Left colon (tissue), 2 donors: Measurements from ENCODE around the gene SSC4D. TPM values are rescaled to one million over a fixed set of nuclear protein-coding genes. Genes with fewer than 3 reads are reported as not detected.

Experiments
- ATAC-seq: fragments of 200-7000 bp; cut with Tn5 transposase; one replicate; pipeline ENCODE4 v1.9.1; 2020; ENCODE audit warnings: mild to moderate bottlenecking, moderate library complexity
- DNase-seq, 2 donors: peaks; one replicate each; pipeline ENCODE4 v3.0.0-alpha.2; 2020
- intact Hi-C, 2 donors: fragments of 100-400 bp; cut with DNase I in 1 of 2; cut with micrococcal nuclease in 1 of 2; formaldehyde crosslinking; loops; one replicate each; pipeline versions ENCODE4 v1.11.2 to v1.14.0; 2022; cut with DNase I, micrococcal nuclease
- total RNA-seq, 2 donors: library from RNA; stranded (reverse); fragmentation: NEBNext Ultra II Directional; extraction: Animal tissue kit (Norgen Biotek cat#: 25700); gene quantifications; one replicate each; pipeline ENCODE4 v1.2.1, GENCODE V29; 2021
- donor health status: DM: no; HTN: no; CAD: no.
- donor health status: DM: yes; HTN: yes; CAD: no.

The SSC4D gene
- total RNA-seq, 2 donors from 2014 or later = 0.15 to 0.50 TPM

- DNase-seq = peak; percentile 95 to 98
- ATAC-seq = peak; percentile 90
- intact Hi-C loops = no loop called here
These were observed 50.2 kb downstream of the SSC4D start for GRCh38 chr7:76359111-76359977.

- ATAC-seq = peak; percentile 87
- intact Hi-C loops = no loop called here
- DNase-seq = peak; percentile 82 to 94
These were observed 50.9 kb downstream of the SSC4D start, which contains the start of gene YWHAG for GRCh38 chr7:76358481-76359110. TSS of gene YWHAG (minus strand) at chr7:76358991. CDS start at chr7:76358808, 183 bp downstream.

GRCh38 chr7:76358011-76358480 is 51.5 kb downstream of the SSC4D start:
- DNase-seq (peak; percentile 72 to 81), ATAC-seq (peak; percentile 32)
- intact Hi-C loops = no loop called here

DNA sequence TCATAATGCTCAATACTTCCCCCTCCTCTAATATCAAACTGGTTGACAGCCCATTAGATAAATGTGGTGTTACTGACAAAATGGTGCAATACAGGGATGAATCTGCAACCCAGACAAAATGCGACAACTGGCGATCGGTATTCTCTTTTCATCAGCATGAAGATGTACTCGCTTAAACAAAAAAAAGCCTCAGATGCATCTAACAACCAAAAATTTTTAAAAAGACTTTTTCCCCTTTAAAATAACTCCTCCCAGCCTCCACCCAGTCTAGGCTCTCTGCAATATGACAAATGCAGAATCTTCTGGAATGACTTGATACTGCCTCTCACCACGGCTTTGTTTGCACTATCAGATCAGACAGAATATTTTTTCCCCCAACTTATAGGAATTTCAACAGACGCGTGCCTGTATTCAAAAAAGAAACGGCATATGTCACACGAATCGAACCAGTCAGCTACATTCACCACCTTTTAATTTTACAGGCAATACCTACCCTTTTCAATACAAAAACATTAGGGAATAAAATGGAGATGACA is 52.0 kb downstream of the SSC4D start:
- no peak for ATAC-seq
- DNase-seq = no peak
- intact Hi-C loops = no loop called here

DNA sequence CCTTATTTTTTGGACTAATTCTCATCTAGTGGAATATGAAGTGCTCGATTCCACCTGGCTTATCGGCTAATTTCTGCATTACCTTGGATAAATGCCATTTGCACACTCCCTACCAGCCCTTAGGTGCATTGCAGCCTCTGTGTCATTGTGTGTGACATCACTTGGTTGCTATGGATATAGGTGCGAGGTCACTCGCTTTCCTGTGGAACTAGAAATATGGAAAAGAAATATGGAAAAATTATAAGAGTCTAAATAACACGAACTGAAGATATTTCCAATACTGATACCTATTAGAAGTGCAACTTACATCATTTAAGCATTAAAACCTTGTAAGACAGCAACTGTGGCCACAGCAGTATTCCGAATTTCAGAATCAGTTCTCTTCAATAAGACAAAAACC is 52.7 kb downstream of the SSC4D start:
- ATAC-seq = no peak

DNA sequence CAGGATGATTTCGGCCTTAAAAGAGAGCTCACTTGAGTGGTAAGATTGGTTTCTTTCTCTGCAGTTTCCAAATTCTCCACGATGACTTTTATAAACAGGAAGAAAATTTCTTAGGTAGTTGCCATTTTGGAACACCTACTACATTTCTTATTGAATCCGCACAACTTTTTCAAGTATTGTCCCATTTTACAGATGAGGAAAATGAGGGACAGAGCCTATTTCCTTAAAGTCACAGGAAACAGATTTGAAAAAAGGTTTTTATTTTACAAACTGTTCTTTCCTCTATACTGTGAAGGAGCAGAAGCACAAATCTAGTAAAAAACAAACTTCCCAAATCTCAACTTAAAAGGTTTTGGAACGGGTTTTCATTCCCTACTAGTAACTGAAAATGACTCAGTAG is 53.4 kb downstream of the SSC4D start:
- no peak for ATAC-seq
- DNase-seq = no peak
- intact Hi-C loops = no loop called here

More for the DNA sequence above, 52.7 kb downstream of the SSC4D start:
- intact Hi-C loops = no loop called here
- DNase-seq = no peak

DNA sequence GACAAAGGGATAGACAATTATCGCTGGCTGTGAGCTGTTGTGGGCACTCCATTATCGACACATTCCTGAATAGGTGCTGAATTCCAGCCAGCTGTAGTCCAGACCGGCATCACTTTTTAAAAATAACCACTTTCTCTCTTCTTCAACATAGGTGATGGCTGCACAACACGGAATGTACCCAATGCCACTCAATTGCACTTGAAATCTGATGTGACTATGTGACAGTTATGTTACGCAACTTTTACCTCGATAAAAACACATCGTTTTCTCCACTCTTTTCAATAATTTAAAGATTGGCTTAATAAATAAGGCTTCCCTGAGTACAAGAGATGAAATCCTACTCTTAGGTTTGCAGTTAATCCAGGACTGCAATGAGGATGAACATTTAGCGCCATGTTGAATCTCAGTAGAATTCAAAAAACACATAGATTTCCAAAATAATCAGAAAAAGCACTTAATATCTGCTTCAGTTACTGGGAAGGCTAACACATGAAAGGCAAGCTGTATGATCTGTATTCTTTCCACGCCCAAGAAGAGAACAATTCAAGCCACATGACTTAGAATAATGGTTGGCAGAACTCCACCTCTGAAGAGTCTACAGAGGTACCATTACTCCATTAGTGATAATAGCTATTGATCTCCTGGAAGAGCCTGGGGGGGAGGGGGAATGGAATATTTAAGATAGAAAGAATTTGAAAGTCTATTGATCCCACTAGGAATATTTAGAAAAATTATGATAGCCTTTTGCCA is 54.3 kb downstream of the SSC4D start:
- intact Hi-C loops = no loop called here

GRCh38 chr7:76354516-76354915 is 55.0 kb downstream of the SSC4D start:
- no peak for DNase-seq
- ATAC-seq = no peak
- intact Hi-C loops = no loop called here

More for the DNA sequence above, 54.3 kb downstream of the SSC4D start:
- no peak for DNase-seq
- no peak for ATAC-seq

DNA sequence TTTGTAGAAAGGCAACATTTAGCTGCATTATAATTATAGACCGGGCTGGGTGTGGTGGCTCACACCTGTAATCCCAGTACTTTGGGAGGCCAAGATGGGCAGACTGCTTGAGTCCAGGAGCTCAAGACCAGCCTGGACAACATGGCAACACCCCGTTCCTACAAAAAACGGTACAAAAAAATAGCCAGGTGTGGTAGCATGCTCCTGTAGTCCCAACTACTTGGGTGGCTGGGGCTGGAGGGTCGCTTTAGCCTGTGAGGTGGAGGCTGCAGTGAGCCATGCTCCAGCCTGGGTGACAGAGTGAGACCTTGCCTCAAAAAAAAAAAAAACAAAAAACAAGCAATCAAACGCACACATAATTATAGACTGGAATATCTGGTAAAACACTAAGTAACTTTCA is 55.8 kb downstream of the SSC4D start:
- ATAC-seq (no peak), DNase-seq (no peak)
- intact Hi-C loops = no loop called here

GRCh38 chr7:76352193-76352592 is 57.3 kb downstream of the SSC4D start:
- intact Hi-C loops = no loop called here
- DNase-seq (no peak), ATAC-seq (no peak)

GRCh38 chr7:76351372-76351771 is 58.1 kb downstream of the SSC4D start:
- ATAC-seq = no peak
- DNase-seq = no peak
- intact Hi-C loops = no loop called here

- DNase-seq (no peak), ATAC-seq (no peak)
- intact Hi-C loops = no loop called here
These were observed 60.1 kb downstream of the SSC4D start for GRCh38 chr7:76349313-76349885.

- ATAC-seq (no peak), DNase-seq (no peak)
- intact Hi-C loops = no loop called here
These were observed 61.8 kb downstream of the SSC4D start for GRCh38 chr7:76347710-76348109.

DNA sequence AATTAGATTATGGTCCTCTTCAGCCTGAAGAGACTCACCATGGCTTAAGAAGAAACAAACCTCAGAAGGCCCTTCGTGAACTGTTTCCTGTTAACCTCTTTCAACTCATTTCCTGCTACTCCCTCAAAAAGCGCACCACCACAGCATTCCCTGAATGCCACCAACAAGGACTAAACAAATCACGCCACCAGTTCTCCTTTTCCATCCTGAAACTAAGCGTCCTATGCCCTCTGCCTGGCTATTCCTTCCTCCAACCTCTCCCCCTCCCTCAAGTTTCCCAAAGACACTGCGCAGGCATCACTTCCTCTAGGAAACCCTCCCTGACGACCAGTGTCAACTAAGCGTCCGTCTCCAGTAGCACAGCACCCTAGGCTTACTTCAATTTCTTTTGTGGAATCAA is 62.7 kb downstream of the SSC4D start:
- intact Hi-C loops = no loop called here
- DNase-seq (no peak), ATAC-seq (peak; percentile 17)

DNA sequence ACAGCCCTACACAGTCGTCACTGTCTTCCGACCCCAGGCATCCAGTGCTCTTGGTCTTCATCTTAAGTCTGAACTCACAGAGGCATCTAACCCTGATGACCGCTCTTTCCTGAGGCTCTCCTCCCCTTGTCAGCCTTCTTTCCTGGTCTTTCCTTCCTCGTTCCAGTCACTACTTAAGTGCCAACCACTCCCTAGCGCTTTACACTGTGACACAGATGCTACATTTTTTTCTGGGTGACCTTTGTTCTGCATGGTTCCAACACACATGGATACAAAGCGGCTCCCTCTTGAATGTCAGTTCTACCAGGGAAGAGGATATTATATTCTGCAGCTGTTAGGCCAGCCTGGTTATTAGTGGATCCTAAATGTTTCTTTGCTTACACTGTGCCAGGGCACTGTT is 63.4 kb downstream of the SSC4D start:
- DNase-seq (peak in 1 of 2 donors; percentile 60), ATAC-seq (peak; percentile 98)
- intact Hi-C loops = no loop called here

DNA sequence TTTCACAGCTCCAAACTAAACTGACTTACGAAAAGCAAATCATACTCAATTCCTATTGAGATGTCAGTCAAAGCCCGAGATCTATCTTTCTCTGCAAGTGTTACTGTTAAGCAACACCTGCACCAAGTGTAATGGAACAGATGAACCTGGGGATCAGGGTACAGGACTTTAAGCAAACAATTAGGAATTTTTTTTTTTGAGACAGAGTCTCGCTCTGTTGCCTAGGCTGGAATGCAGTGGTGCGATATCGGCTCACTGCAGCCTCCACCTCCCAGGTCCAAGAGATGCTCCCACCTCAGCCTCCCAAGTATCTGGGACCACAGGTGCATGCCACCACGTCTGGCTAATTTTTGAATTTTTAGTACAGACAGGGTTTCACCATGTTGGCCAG is 65.6 kb downstream of the SSC4D start:
- intact Hi-C loops = no loop called here
- DNase-seq = no peak
- ATAC-seq = no peak

GRCh38 chr7:76343294-76343930 is 66.1 kb downstream of the SSC4D start:
- intact Hi-C loops = no loop called here
- DNase-seq (no peak), ATAC-seq (no peak)

GRCh38 chr7:76342222-76342621 is 67.3 kb downstream of the SSC4D start:
- intact Hi-C loops = no loop called here
- DNase-seq (no peak), ATAC-seq (no peak)
